ENCODE results near the gene DCLK1. TPM values are rescaled to one million over a fixed set of nuclear protein-coding genes. Genes with fewer than 3 reads are reported as not detected.

The DCLK1 gene
- total RNA-seq, 1 donor from 2014 or later: 13.8 TPM

DNA sequence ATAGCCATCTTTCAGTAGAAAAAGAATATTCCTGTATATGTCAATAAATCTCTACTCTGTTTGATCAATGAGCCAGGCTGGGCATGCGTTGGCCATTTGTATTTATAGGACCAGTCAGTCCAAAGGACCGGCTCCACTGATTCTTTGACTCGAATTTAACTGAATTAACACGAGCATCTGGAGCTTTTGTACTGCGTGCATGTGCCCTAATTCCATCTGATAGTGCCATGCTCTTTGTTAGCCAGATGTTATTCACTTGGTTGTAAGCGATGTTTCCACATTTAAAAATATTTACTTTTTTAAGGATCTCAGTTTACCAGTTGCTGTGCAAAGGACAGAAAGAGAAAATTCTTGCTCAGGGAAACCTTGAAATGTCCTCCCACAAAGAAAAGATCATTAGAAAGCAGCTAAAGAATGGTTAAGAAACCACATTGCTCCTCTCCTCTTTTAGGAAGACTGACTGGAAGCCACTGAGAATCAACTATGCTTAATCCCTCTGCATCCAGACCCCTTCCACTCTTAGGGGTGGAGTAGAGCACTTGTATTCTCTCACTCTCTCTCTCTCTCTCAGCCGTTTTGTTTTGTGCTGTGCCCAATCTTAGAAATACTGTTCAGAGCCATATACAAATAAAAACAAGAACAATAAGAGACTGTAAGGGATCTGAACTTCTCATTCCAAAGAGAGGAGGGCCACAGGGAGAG lies 165.8 kb downstream of the DCLK1 start:
- intact Hi-C loops (cut with DNase I): no loop called here
- no peak for DNase-seq (ENCODE audit: low spot score)

DNA sequence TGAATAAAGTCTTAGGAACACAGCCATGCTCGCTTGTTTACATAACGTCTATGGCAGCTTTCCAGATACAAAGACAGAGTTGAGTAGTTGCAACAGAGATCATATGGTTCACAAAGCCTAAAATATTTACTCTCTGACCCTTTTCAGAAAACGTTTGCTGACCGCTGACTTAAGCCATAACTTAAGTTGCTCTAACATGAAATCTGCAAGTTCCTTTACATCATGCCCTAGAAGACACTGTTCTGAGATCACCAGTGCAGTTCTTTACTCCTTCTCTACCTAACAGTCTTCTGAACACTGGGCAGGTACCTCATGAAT lies 166.4 kb downstream of the DCLK1 start:
- intact Hi-C loops (cut with DNase I): no loop called here
- DNase-seq (ENCODE audit: low spot score): no peak

DNA sequence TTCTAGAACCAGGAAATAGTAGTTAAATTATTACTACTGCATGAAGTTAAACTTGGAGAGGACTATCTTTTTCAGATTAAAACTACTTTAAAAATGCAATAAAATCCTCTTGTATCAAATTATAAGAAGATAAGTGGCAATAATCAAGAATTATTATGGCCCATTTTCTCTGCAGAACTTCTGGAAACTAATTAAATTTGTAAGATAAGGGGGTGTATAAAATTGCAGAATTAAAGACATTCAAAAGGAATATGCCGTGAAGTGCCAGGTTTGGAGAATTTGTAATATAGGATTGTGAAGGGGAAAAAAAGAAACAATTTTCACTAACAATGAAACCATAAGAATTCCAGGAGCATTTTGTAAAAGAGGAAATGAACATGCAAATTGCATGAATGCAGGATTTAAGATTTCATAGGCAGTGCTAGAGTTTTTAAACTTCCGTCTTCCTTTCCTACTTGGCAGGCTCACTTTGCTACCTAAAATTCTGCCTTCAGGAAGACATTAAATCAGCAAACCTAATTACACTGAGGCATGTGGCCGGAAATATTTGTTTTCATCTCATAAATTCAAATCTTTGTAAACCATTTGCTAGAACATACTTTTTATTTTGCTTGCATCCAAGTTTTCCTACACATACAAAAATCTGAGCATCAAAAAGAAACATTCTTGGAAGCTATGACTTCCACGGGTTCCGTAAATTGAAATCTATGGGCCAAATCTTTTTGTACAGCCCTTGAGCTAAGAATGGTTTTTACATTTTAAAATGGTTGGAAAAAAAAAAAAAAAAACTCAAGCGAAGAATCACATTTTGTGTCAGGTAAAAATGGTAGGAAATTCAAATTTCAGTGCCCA lies 166.9 kb downstream of the DCLK1 start:
- no peak for DNase-seq (ENCODE audit: low spot score)
- intact Hi-C loops (cut with DNase I): no loop called here

DNA sequence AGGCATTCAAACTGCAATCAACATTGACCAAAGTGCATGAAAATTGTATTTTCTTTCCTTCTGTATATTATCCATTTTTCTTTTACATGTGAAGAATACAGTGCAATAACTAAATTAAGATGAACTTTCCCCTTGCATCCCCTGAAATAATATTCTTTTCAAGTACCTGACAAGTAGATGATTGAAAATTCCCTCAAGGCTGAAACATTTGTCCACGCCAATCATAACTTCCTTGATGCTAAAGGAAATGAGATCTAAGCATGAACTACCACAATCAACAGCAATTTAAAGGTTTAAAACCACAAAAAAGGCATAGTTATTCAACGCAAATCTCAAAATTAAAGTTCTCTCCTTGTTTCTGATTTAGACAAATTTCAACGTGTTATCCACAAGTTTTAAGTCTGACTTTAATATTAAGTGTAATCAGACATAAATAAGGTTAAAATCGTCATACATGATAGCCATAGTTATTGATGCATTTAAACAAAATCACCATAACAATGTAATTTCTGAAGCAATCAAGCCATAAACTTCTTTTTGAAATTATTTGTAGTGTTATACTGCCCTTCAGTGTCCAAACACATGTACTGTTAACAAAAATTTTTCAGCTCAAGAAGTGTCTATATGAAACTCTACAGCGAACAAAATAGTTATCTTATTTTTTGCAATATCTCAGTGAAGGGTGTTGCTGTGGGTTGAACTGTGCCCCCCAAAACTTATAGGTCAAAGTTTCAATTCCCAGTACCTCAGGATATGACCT lies 169.5 kb downstream of the DCLK1 start:
- intact Hi-C loops (cut with DNase I): no loop called here
- no peak for DNase-seq (ENCODE audit: low spot score)

DNA sequence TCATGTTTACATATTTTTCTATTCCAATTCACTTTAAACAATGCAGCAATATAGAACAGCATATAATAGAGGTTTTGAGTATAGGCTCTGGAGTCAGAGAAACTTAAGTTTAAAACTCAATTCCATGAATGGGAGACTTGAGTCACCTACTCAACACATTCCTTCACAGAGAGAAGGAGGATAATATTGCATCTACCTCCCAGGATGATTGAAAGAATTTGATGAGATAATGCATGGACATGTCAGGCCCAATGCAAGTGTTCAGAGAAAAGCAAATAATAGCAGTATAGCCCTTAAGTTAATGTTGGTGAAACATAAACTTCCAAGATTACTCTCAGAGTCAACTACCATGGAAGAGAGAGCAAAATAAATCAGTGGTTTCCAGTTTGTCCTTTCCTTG lies 170.2 kb downstream of the DCLK1 start:
- no peak for DNase-seq (ENCODE audit: low spot score)
- intact Hi-C loops (cut with DNase I): no loop called here

DNA sequence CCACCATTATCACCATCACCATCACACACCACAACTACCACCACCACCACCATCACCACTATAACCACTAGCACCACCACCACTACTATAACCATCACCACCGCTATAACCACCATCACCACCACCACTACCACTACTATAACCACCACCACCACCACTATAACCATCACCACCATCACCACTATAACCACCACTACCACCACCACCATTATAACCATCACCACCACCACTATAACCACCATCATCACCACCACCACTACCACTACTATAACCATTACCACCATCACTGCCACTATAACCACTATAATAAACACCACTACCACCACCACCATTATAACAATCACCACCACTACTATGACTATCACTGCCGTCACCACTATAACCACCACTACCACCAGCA lies 173.2 kb downstream of the DCLK1 start:
- intact Hi-C loops (cut with DNase I): no loop called here
- no peak for DNase-seq (ENCODE audit: low spot score)

DNA sequence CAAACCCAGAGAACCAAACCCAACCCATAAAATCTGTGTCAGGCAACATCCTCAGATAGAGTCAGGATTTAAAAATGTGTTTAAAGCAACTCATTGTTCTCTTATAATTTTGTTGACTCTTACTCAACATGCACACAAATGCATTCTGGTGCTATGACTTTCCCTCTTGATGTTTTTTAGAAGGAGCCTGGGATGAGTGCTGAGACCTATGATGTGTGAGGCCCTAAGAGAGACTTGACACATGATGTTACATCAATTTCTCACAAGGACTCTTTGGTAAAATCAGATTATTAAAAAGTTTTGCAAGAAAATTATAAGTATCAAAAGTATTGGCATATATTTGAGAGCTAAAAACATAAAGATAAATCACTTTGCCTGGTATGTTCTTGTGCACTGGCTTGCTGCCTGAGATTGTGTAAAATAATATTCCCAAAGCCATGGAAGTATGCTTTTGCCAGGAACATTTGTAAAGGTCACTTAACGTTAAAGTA lies 173.9 kb downstream of the DCLK1 start:
- intact Hi-C loops (cut with DNase I): no loop called here
- DNase-seq (ENCODE audit: low spot score): no peak

DNA sequence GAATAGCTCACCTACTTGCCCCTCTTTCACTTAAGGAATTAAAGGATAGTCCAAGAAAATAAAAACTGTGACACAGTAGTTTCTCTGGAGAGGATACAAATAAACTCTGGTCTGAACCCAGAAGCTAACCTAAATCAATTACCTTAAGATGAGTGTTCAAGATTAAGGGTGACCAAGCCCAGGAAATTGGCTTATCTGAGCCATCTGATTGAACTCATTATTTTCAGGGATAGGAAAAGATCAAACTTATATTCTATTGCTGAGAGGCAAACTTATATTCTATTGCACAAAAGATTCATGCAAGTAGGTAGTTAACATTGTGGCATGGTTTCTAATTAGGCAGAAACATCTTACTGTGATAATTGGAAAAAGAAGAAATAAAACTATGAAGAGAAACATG lies 175.1 kb downstream of the DCLK1 start:
- DNase-seq (ENCODE audit: low spot score): no peak
- intact Hi-C loops (cut with DNase I): no loop called here

DNA sequence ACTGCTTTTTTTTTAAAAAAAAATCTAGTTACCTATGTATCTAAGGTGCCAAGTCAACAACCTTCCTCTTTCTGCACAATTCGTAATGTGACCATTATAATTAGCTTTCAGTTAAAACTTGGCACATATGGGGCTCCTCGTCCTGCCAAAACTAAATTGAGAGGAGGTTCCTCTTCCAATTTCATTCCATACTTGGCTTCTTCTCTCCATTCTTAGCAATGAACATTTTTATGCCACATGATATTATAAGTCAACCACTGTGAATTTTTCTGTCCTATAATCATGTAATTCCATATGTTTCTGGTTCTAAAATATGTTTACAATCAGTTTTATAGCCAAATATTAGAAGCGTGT lies 177.0 kb downstream of the DCLK1 start:
- intact Hi-C loops (cut with DNase I): loop anchor here (5.0 kb wide), 1 partner anchor 322 kb away; no protein-coding TSS in a partner anchor
- DNase-seq (ENCODE audit: low spot score): no peak

DNA sequence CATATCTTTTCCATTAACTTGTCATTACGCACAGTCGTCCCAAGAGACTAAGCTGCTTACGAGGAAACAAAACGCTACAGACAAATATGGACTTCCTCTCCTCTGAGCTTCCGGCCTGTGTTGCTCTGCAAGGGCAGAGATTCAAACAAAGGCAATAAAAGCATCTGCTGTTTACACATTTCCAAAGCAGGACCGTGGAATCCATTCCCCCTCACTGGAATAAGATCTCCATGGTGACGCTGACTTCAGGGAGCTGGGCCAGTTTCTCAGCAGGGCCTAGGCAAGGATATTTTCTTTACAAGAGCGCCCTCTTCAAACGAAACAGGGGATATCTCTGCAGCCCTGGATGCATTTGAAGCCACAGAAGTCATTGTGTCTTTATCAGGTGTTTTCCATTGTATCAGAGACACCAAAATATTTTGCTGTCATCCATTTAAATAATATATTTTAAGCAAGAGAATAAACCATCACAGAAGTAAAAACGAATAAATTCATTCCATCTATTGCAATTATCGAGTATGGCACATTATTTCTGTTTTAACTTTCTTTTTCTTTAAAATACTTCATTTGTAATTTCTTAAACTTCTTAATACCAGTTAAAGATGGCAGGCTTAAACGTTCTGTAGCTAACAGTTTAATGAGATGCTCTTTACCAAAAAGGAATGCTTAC lies 177.5 kb downstream of the DCLK1 start:
- intact Hi-C loops (cut with DNase I): loop anchor here (5.0 kb wide), 1 partner anchor 321 kb away; no protein-coding TSS in a partner anchor
- peak; percentile 83 for DNase-seq (ENCODE audit: low spot score)

DNA sequence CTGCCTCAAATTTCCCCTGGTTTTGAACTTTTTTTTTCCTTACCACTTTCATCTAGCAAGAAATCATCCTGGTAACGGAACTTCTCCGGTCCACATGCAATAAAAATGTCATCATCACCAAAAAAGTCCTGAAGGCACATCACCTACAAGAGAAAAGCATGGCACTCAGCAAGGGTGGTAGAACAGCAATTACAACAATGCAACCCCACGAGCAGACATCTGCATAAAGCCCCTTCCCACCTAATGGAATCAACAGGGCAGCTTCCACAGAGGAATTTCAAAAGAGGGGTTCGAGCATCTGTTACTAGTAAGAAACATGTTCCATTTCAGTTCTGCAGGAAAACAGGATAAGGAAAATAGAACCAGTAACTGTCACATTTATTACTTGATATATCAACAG lies 183.9 kb downstream of the DCLK1 start:
- intact Hi-C loops (cut with DNase I): no loop called here
- no peak for DNase-seq (ENCODE audit: low spot score)

DNA sequence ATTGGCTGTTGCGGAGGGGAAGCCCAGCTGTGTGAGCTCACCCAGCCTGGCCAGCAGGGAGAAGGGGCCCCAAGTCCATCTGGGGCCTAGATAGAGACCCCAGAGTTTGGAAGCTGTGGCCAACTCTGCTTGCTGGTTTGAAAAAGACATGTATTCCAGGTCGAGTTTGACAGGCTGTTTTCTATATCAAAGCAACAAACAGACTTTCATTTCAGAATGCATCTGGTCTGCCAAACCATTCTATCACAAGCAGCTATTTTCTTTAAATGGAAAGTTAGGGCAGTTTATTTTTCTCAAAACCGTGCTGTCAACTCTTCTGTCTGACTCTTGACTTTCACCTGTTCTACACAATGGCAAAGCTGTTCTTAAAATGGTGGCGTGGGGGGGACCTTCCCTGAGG lies 185.8 kb downstream of the DCLK1 start:
- DNase-seq (ENCODE audit: low spot score): no peak

DNA sequence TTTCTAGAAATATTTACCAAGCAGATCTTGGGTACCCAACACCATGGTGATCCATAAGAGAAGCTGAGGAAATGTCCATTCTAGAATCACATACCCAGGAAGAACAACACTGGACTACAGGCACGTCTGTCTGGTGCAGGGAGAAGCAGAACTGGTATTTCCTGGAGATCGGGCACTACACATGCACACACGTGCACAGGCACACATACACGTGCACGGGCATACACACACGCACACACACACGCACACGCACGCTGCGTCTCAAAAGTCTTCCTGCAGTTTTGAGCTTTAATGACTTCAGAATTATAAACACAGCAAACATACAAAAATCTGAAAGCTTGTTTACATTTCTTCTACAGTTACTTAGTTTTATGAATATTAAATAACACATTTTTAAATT lies 189.8 kb downstream of the DCLK1 start:
- DNase-seq (ENCODE audit: low spot score): no peak
- intact Hi-C loops (cut with DNase I): no loop called here

More for the DNA sequence above, 185.8 kb downstream of the DCLK1 start:
- intact Hi-C loops (cut with DNase I): no loop called here

DNA sequence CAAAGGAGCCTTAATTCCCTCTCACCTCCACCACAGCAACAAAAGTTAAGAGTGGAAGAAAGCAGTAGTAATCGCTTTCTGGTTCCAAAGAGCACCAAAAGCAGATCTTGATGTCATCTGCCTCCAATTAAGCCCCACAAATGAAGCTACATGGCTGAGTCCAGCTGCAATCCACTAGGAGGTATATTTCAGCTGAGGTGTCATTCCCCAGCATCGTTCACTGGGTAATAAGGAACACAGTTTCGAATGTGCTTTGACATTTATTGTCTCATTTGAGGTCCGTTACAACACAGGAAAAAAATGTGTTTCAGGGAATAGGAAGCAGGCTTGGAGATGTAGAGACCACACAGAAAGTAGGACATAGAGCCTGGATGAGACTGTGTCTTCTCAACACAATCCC lies 190.4 kb downstream of the DCLK1 start:
- DNase-seq (ENCODE audit: low spot score): no peak
- intact Hi-C loops (cut with DNase I): no loop called here

DNA sequence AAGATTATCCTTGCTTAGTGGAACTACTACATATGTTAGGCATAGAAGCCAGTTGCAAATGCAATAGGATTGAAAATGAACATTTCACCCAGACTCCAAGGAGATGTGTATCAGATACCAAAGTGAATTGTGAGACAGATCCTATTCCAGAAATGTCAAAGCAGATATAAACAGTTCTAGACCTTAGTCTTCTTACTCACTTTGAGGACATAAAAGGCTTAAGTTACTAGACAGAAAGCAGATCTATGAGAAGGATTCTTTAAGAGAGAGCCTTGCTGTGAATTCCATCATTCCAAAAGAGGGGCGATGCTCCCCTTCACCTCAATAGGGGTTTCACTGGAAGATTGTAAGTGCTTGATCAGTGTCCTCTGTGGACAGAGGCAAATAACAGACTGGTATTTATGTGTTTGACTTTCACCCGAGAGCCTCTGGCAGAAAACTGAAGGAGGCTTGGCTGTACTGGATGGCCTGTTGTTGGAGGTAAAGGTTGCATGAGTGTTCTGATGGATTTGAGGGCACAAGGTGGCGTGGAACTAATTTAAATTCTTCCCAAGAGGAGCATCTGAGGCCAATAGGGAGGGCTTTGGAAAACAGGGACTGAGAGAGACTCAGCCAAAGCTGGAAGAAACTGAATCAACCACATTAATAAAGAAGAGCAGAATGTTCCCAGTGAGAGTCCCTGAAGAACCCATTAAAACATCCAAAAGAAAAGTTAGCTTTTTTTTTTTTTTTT lies 194.8 kb downstream of the DCLK1 start:
- intact Hi-C loops (cut with DNase I): no loop called here
- DNase-seq (ENCODE audit: low spot score): no peak

DNA sequence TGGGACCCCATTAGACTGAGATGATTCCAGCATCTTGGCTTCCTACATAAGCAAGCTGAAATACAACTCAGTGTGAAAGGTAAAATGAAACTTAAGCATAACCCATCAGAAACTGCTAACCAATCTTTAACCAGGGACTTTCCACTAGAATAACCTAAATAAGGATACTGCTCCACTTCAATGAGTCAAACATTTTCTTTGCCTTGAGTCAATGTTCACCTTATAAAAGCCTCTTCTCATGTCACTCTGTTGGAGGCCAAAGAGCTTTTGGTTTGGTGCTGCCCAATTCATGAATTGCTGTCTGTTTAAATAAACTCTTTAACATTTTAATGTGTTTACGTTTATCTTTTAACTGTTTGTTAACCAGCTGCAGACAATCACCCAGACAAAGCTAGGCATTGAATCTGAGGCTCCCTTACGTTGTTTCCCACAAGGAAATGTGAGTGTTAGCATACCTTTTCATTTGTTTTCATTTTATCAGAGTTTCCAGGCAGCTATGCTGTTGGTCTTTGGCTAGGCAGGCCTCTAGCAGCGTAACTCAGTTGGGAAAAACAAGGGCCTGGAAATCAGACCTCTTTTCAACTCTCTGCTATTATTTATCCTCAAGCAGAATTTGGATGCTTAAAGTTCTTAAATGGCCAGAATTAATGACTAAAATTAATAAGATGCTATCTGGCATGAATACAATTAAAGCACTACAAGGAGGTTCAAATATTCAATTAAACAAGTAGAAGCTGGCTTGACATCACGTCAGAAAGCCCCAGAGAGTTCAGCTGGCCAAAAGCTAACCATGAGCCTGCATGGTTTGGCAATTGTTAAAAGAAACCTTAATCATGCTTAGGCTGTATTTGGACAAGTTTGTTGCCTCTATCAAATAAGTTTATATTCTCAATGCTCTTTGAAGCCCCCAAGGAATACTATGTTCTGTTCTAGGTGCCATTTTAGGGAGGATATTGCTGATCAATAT lies 200.2 kb downstream of the DCLK1 start:
- intact Hi-C loops (cut with DNase I): no loop called here
- DNase-seq (ENCODE audit: low spot score): no peak

DNA sequence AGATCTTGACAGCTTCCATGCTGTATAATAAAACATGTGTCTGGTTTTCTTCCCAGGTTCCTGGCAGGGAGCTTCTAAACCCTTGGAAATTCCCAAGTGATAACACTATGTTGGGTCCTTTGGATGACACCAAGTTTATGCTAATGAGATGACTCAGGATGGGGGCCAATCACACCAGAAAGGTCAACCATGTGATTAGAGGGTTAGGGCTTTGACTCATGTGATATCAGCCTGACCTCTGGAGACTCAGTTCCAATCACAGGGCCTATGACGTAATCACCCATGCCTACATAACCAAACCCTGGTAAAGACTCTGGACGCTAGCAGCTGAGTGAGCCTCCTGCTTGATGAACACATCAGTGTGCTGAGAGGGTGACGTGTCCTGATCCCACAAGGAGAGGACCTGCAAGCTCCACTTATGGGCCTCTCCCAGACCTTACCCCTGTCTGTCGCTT lies 203.6 kb downstream of the DCLK1 start:
- DNase-seq (ENCODE audit: low spot score): no peak
- intact Hi-C loops (cut with DNase I): no loop called here

Measured in cardiac septum (tissue), 1 donor.